DMS79 treated with DMSO at 0.1 percent for 48 hours (cell line): Measurements from ENCODE around the gene LIPF.
"Not testable (repeated sequence)": the region's sequence is repeated elsewhere in the genome, so short reads cannot be mapped to it uniquely, and the experiment has no call there.

ENCODE experiments used
- DNase-seq: peaks from one replicate; lab custom pipeline; 2025; lab: John Stamatoyannopoulos, UW

The LIPF gene

DNA sequence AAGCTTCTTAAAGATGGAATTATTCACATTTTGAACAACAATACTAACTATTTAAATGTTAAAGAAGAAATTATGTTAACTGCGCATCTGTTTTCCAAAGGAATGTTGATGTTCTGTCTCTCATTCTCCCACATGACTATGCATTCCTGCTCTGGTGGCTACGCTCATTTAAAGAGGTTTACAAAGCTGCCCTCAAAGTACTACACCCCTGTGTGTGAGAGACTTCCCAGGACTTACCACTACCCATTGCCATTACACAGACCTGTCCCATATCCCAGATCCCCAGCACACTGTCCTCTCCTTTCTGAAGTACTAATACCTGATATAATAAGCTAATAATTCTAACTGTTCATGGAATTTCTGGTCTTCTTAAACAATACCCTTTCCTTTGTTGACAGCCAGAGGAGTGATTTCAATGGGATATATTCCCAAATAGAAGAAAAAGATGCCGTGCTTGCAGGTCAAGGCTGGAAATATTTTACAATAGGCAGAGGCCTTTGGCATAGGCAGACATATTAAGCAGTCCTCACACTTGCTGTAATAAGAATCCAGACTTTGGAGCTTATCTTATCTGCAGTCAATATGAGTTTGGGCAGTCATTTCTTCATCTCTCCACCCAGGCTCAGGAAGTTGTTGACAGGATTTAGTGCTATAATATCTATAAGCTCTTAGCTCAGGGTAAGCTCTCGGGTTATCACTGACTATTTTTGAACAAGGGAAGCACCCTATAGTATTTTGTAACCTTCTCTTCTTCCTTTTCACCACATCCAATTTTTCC lies 12.2 kb downstream of the LIPF start:
- no peak for DNase-seq

GRCh38 chr10:88680958-88681357 lies 16.7 kb downstream of the LIPF start:
- DNase-seq: no peak

DNA sequence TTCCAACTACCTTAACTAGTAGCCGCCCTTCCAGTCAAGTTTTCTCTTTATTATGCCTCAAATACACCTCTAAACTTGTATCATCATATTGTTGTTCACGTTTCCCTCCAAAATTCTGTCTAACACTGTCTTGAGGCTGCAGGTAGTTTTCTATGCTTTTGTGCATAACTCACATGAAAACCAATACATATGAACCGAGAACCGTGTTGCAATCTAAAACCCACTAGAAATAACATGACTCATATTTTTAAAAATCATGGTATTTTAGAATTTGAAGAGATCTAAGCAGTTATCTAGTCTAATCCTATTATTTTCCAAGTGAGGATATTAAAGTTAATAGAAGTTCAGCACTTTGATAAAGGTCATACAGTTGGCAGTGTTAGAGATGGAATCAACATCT lies 18.2 kb downstream of the LIPF start:
- DNase-seq: no peak

GRCh38 chr10:88687853-88688467 lies 23.7 kb downstream of the LIPF start:
- DNase-seq: no peak

DNA sequence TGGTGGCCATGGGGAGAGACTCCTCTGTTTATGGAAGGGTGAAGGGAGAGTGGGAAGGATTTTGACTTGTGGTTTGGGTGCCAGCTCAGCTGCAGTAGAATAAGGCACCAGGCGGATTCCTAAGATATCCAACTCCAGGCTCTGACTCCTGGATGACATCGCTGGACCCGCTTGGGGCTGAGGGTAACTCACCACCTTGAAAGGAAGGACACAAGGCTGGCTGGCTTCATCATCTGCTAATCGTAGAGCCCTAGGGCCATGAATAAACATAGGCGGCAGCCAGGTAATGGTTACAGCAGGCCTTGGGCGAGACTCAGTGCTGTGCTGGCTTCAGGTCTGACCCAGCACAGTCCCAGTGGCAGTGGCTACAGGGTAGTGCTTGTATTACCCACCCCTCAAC lies 25.1 kb downstream of the LIPF start:
- DNase-seq: no peak

DNA sequence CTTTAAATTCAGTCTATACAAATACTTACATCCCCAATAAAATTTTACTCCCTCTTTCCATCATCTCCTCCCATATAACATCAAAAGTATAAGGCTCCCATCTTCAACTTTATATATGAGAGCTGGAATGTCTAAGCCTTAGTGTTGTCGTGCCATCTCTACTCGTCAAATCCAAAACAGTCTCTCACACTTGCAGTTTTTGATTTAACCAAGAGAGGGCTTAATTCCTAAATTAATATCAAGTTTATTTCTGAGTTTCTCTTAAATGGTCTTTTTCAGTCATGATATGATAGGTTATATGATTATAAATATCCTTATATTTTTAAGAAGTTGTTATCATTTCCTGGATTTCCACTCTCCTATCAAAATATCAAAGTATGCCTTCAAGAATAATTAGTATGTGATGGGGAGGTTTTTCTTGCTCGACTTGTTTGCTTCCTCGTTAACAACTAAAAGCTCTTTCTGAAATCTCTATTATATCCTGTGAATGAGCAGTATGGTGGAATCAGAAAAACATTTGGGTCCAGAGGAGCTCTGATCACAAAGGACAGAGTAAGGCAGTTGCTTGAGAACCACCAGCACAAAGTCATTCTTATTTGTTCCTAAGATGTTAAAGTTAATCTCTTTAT lies 29.3 kb downstream of the LIPF start:
- no peak for DNase-seq

DNA sequence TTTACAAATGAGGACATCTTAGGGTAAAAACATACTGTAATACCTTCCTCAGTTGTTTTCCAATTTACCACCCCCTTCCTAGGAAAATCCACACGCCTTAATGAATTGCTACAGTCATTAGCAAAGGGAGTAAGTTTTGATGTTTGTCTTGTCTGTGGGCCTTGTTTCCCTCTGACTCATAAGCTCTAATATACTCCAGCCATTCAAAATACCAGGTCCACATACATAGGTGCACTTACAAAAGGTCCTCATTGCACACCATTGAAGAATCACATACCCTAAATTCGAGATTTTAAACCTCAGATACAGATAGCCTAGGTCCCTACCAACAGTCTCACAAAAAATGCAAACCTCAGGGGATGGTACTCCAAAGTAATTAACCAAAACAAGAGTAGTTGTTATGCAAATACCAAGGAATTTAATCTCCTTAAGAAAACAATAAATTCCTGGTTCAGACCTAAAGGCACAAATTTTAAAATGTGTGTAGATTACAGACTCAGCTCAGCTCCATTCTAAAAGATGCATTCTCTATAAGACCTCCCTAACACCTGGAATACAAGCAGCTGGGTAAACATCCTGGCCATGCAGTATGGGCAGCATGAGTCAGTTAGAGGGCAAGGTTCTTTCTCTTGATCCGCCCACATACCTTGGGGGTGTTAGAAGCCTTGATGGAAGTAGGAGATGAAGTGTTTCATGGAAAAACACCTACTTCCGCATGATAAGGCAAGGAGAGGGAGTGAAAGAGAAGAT lies 38.8 kb downstream of the LIPF start:
- peak; percentile 1 for DNase-seq

DNA sequence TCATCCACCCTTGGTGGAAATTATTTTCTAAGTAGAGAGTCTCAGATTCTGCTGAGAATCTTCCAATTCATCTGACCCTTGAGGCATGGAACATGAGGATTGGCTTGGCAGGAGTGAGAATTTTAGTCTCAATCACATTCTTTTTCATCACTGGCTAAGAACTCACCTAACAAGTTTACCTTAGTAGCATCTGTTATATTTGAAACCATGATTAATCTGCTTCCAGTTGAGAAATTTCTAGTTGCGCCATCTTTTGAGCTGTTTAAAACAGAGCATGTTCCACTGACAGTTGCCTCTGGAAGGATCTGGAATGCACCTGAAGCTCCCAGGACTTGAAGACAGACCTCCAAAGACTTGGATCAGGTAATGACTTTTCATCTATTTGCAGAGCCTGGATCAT lies 41.7 kb downstream of the LIPF start, which contains the start of gene LIPK:
TSS of gene LIPK (plus strand) at position 292 of the 400 bp plus-strand sequence. CDS start 18,295 bp downstream, outside the sequence.
- no peak for DNase-seq

DNA sequence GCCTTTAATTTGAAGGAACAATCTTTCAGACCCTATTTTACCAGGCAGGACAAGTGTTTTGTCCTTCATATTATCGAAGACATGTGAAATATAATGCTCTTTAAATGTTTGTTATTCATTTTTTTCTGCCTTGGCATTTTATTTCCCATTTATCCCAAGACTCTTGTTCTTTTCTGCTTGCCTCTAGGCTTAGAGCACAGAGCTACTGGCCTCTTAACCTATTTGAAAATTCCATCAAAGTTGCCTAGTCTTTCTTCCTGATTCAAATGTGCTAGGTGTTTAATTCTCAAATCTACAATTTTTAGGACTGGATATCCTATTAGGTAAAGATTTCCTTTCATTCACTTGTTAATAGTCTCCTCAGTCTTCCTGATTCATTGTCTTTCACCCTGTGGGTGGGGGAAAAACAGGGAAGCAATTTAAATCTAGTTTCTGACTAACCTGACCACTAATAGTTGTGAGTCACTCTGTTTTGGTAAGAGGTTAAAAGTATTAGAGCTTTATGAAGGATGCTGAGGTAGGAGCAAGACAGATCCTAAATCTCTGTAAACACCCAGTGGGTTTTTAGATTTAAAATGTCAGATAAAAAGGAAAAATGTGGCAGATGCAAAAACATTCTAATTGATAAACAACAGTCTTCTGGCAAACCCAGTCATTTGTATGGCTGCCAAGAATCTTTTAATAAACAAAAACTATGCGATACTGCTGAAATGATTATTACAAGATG lies 43.4 kb downstream of the LIPF start:
- DNase-seq: no peak

DNA sequence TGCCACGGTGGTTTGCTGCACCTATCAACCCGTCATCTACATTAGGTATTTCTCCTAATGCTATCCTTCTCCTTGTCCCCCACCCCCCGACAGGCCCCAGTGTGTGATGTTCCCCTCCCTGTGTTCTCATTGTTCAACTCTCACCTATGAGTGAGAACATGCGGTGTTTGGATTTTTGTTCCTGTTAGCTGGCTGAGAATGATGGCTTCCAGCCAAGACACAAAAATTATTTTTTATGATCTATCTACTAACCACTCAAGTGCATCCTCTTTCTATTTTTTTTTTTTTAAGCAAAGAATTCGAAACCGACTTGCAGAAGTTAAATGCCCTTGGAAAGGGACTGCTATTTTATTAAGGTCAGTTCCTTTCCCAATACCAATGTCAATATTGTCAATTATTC lies 45.1 kb downstream of the LIPF start:
- DNase-seq: not testable (repeated sequence)

- DNase-seq: no peak
Observed at GRCh38 chr10:88715517-88715916, 51.3 kb downstream of the LIPF start.

- DNase-seq: no peak
Observed at GRCh38 chr10:88721392-88721791, 57.1 kb downstream of the LIPF start.

DNA sequence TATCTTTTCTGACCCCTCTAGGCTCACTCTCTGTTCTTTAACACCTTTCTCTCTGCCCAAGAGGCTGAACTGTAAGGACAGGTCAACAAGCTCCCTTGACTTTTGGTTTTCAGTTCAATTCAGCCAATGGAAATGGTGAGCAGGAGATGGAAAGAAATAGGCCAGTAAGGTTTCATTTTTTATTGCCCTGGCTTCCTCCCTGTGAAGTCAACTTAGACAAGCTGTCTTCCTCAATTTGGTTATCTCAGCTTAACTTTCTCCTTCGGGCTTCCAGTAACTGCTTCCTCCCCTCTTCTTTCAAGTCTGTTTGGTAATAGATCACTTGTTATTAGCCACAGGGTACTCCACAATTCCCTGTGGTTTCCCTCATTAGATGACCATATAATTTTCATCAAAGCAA lies 61.6 kb downstream of the LIPF start:
- DNase-seq: no peak

GRCh38 chr10:88728107-88728763 lies 64.0 kb downstream of the LIPF start:
- DNase-seq: no peak
